ENCODE data around the gene PRPF38B. TPM values are rescaled to one million over a fixed set of nuclear protein-coding genes. Genes with fewer than 3 reads are reported as not detected.

PRPF38B gene
- polyA plus RNA-seq, 1 donor (not counting 4 experiments of a cell fraction or from before 2014, with no cell fraction given) = 41.0 TPM

DNA sequence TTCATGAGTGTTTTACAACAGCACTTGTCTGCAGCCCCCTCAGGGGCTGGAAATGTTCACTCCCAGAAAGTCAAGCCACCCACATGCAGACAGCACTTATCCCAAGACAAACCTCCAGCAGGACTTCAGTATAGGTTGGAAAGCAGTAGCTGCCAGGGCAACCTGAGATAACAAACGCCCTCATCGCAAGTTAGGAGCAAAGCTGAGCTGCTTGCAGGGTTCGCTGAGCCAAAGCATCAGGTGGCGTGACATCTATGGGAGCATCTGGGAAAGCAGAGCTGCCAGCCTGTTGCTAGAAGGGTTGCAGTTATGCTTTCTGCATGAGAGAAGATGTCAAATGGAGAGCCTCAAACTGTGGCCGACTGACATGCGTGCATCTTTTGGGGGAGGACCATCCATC is 50.1 kb downstream of the PRPF38B start:
- no peak overlapping the region for H3K4me3 ChIP-seq (ENCODE audit: control insufficient read depth in 2 of 3, extremely low read depth in 1 of 3, insufficient read depth in 2 of 3, low read depth in 1 of 3, low read length in 3 of 3)
- no peaks in the 10 kb centered on the region for H3K36me3 ChIP-seq (ENCODE audit: control insufficient read depth in 2 of 2, extremely low read depth in 1 of 2, insufficient read depth in 2 of 2, low read length in 2 of 2)
- DNase-seq (ENCODE audit: low read depth, low spot score) = no peak
- no peaks in the 10 kb centered on the region for H4K20me1 ChIP-seq (ENCODE audit: control insufficient read depth, extremely low read depth, insufficient read depth, low read length)
- no peak overlapping the region for H3K4me2 ChIP-seq (ENCODE audit: control insufficient read depth, extremely low read depth, insufficient read depth, low read depth, low read length)
- H3K27ac ChIP-seq (ENCODE audit: control insufficient read depth, insufficient read depth, low read length) = no peak overlapping the region
- no peak for FAIRE-seq
- peaks cover 2% of the 10 kb centered on the region for H3K79me2 ChIP-seq (ENCODE audit: control insufficient read depth, insufficient read depth, low read length)
- H2AFZ ChIP-seq (ENCODE audit: control insufficient read depth, low read length) = no peak overlapping the region
- H3K4me1 ChIP-seq (ENCODE audit: control insufficient read depth, extremely low read depth, insufficient read depth, low read length) = no peaks in the 10 kb centered on the region
- no peak for TF ChIP-seq EZH2 (IDR thresholded peaks at IDR 0.05; ENCODE audit: low read length)
- TF ChIP-seq, protein P1, sequence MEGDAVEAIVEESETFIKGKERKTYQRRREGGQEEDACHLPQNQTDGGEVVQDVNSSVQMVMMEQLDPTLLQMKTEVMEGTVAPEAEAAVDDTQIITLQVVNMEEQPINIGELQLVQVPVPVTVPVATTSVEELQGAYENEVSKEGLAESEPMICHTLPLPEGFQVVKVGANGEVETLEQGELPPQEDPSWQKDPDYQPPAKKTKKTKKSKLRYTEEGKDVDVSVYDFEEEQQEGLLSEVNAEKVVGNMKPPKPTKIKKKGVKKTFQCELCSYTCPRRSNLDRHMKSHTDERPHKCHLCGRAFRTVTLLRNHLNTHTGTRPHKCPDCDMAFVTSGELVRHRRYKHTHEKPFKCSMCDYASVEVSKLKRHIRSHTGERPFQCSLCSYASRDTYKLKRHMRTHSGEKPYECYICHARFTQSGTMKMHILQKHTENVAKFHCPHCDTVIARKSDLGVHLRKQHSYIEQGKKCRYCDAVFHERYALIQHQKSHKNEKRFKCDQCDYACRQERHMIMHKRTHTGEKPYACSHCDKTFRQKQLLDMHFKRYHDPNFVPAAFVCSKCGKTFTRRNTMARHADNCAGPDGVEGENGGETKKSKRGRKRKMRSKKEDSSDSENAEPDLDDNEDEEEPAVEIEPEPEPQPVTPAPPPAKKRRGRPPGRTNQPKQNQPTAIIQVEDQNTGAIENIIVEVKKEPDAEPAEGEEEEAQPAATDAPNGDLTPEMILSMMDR (optimal IDR thresholded peaks at IDR 0.05 in 1 of 3, IDR thresholded peaks at IDR 0.05 in 1 of 3, conservative IDR thresholded peaks at IDR 0.05 in 1 of 3; ENCODE audit: extremely low read depth in 1 of 3, insufficient read depth in 2 of 3, low read length in 3 of 3) = no peak
- dilution Hi-C loops (cut with MboI; ENCODE audit: extremely low pct_ligation_motif_present, low sequenced_read_pairs) = no loop called here
- H3K9me3 ChIP-seq (ENCODE audit: control insufficient read depth, low read depth, low read length) = no peaks in the 10 kb centered on the region
- H3K27me3 ChIP-seq (ENCODE audit: control insufficient read depth, extremely low read depth, insufficient read depth, low read length) = no peaks in the 10 kb centered on the region
- no peaks in the 10 kb centered on the region for H3K9me1 ChIP-seq (ENCODE audit: control insufficient read depth, extremely low read depth, insufficient read depth, low read length)
- H3K9ac ChIP-seq (ENCODE audit: control insufficient read depth, extremely low read depth, insufficient read depth, low read length) = no peak overlapping the region

DNA sequence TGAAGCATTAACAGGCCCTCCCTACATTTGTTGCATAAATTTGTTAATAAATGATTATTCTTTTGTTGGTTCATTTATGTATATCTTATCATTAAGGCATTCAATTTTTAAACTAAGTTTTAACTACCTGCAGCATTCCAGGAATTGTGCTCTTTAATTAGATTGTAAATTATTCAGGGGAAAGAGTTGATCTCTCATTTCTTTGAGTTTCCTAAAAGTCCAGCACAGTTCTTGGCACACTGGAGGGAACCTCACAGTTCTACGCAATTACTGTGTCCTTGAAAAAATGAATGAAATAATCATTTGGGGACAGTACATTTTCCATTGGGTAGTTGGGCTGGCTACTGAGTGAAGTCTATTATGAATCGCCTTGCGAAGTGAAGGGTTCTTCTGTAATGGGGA is 53.9 kb downstream of the PRPF38B start:
- Histone ChIP-seq H3K36me3 (ENCODE audit: control insufficient read depth in 2 of 2, extremely low read depth in 1 of 2, insufficient read depth in 2 of 2, low read length in 2 of 2) (peaks cover 0 to 2% of the 10 kb centered on the region in 2 experiments), H2AFZ (ENCODE audit: control insufficient read depth, low read length) (peak overlapping the region; percentile 92), H3K79me2 (ENCODE audit: control insufficient read depth, insufficient read depth, low read length) (peaks cover 32% of the 10 kb centered on the region), H3K27me3 (ENCODE audit: control insufficient read depth, extremely low read depth, insufficient read depth, low read length) (no peaks in the 10 kb centered on the region), H3K4me2 (ENCODE audit: control insufficient read depth, extremely low read depth, insufficient read depth, low read depth, low read length) (peak overlapping the region; percentile 53), H3K9me1 (ENCODE audit: control insufficient read depth, extremely low read depth, insufficient read depth, low read length) (peaks cover 2% of the 10 kb centered on the region), H3K27ac (ENCODE audit: control insufficient read depth, insufficient read depth, low read length) (peak overlapping the region; percentile 97), H3K9ac (ENCODE audit: control insufficient read depth, extremely low read depth, insufficient read depth, low read length) (no peak overlapping the region), H3K4me1 (ENCODE audit: control insufficient read depth, extremely low read depth, insufficient read depth, low read length) (peaks cover 19% of the 10 kb centered on the region), H3K4me3 (ENCODE audit: control insufficient read depth in 2 of 3, extremely low read depth in 1 of 3, insufficient read depth in 2 of 3, low read depth in 1 of 3, low read length in 3 of 3) (no peak overlapping the region), H4K20me1 (ENCODE audit: control insufficient read depth, extremely low read depth, insufficient read depth, low read length) (no peaks in the 10 kb centered on the region), H3K9me3 (ENCODE audit: control insufficient read depth, low read depth, low read length) (no peaks in the 10 kb centered on the region)
- FAIRE-seq (no peak), DNase-seq (ENCODE audit: low read depth, low spot score) (no peak)
- dilution Hi-C loops (cut with MboI; ENCODE audit: extremely low pct_ligation_motif_present, low sequenced_read_pairs) = no loop called here
- TF ChIP-seq, protein P1 (optimal IDR thresholded peaks at IDR 0.05 in 1 of 3, IDR thresholded peaks at IDR 0.05 in 1 of 3, conservative IDR thresholded peaks at IDR 0.05 in 1 of 3; ENCODE audit: extremely low read depth in 1 of 3, insufficient read depth in 2 of 3, low read length in 3 of 3) = no peak
- no peak for TF ChIP-seq EZH2 (IDR thresholded peaks at IDR 0.05; ENCODE audit: low read length)

All from keratinocyte (primary cell).